Coronary artery (tissue), 2 donors: ENCODE measurements around the gene CSAD.
"Not testable (repeated sequence)": the region's sequence is repeated elsewhere in the genome, so short reads cannot be mapped to it uniquely, and the experiment has no call there.

Source experiments
- DNase-seq: peaks from one replicate; pipeline ENCODE4 v3.0.0-alpha.2; 2017; ENCODE audit warnings: low spot score
- H3K27ac ChIP-seq, 2 donors: fragments of 200-600 bp; sonication (generic); one replicate each; pipeline ENCODE4 v1.5.1; 2016 to 2019
- H3K4me3 ChIP-seq: fragments of 200-600 bp; sonication (generic); 2 replicates; pipeline ENCODE4 v1.5.1; 2016; ENCODE audit warnings: mild to moderate bottlenecking, moderate library complexity
- TF ChIP-seq, protein P1 (sequence below): fragments of 200-600 bp; sonication (generic); IDR thresholded peaks from one replicate; pipeline ENCODE4 v1.5.1; 2019; ENCODE audit warnings: antibody characterized with exemption

CSAD gene

DNA sequence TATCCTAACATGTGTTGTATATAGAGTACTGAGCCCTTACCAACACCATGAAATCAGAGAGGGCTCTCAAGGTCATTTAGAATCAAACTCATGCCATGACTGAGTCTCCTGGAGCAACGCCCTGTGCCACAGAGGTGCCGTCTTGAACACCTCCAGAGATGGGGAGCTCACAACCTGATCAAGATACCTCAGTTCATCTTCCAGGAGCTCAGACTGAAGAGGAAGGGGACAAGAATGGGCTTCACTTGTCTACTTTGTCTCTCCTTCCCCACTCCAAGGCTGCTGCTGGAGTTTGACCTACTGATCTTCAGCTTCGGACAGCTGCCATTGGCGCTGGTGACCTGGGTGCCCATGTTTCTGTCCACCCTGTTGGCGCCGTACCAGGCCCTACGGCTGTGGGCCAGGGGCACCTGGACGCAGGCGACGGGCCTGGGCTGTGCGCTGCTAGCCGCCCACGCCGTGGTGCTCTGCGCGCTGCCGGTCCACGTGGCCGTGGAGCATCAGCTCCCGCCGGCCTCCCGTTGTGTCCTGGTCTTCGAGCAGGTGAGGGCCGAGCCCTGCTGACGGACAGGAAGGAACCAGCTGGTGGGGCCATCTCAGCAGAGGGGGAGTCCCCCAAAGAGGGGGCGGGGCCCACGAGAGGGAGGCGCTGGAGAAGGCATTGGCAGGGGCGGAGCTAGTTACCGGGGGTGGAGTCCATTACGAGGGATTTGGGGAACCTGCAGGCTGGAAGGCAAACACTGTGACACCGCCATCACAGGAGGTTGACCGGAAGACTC lies 65.4 kb downstream of the CSAD start:
- DNase-seq = peak; percentile 57
- TF ChIP-seq, protein P1, sequence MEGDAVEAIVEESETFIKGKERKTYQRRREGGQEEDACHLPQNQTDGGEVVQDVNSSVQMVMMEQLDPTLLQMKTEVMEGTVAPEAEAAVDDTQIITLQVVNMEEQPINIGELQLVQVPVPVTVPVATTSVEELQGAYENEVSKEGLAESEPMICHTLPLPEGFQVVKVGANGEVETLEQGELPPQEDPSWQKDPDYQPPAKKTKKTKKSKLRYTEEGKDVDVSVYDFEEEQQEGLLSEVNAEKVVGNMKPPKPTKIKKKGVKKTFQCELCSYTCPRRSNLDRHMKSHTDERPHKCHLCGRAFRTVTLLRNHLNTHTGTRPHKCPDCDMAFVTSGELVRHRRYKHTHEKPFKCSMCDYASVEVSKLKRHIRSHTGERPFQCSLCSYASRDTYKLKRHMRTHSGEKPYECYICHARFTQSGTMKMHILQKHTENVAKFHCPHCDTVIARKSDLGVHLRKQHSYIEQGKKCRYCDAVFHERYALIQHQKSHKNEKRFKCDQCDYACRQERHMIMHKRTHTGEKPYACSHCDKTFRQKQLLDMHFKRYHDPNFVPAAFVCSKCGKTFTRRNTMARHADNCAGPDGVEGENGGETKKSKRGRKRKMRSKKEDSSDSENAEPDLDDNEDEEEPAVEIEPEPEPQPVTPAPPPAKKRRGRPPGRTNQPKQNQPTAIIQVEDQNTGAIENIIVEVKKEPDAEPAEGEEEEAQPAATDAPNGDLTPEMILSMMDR = no peak
- Histone ChIP-seq H3K27ac (peak overlapping the region; percentile 81 to 94), H3K4me3 (no peak overlapping the region)

DNA sequence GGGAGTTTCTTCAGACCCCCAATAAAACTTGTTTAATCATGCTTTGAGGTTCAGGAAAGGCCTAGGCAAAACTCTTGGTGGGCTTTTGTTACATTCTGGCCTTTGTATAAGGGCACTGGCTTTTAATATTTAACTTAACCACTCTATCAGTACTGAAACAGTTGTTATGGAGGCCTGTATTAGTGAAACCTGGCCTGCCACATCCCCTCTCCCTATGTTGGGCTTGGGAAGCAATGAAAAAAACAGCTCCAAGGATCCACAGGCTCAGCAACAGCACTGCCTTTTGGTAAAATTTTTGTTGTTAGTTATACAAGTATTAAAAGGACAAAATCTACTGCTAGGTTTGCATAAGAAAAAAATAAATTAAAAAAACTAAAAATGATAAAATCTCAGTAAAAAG lies 66.8 kb downstream of the CSAD start:
- TF ChIP-seq, protein P1 = no peak
- H3K4me3 ChIP-seq = no peak overlapping the region
- H3K27ac ChIP-seq = peak overlapping the region; percentile 3 to 94
- DNase-seq = peak; percentile 4

DNA sequence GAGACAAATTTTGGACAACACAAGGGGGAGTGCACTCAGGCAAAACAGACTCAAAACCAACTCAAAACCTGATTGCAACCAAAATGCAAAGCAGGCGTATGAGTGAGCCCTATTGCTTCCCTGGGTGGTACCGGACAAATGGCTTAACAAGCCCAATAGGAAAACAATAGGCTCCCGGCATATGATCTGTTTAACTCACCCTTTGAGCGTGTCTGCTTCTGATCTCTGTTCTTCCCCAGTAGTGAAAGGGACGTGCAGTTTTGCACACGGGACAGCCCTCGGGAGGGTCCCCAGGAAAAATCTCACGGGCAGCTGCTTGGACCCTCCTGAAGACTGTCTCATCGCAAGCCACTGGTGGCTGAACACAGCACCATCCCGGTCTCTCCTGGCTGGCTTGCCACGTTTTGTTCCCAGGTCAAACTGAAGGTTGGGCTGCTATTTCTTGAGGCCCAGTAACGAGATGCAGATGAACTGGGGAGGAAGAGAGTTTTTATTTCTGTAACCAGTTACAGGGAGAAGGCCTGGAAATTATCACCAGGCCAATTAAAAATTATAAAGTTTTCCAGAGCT lies 67.5 kb downstream of the CSAD start:
- TF ChIP-seq, protein P1 = no peak
- peak; percentile 43 for DNase-seq
- Histone ChIP-seq H3K4me3 (no peak overlapping the region), H3K27ac (no peak overlapping the region)

DNA sequence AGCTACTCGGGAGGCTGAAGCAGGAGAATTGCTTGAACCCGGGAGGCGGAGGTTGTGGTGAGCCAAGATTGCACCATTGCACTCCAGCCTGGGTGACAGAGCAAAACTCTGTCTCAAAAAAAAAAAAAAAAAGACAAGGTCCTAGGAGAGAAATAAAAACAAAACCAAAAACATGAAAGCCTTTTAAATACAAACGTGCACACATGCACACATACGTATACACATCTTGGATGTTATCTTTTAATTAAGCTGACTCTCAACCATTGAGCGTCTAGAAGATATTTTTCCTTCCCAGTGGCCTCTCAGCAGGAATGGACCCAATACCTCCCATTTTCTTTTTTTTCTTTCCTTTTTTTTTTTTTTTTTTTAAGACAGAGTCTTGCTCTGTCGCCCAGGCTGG lies 68.3 kb downstream of the CSAD start:
- H3K4me3 ChIP-seq, H3K27ac ChIP-seq, DNase-seq: not testable (repeated sequence)
